Measurements from ENCODE around the gene PSMA2.

DNA sequence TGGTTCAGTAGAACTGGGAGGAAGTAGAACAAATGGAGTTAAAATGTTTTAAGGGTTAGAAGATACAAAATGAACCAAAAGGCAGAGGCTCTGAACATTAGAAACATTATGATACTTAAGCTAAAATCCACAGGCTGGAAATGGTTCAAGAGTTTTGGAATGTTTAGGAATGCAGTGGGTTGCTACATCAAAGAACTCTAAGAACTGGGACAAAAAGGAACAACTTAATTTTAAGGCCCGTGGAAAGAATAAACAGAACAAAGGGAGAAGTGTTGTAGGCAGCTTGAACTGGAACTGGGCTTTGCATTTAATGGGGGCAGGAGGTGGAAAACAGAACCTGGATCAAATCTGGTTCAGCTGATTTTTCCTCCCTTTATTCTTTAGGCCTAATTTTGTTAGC lies 16.6 kb downstream of the PSMA2 start:
- TF ChIP-seq CTCF (IDR thresholded peaks at IDR 0.05 in 2 of 3, conservative IDR thresholded peaks at IDR 0.05 in 1 of 3; ENCODE audit: borderline replicate concordance in 1 of 3, insufficient read depth in 1 of 3, low read depth in 2 of 3, low read length in 2 of 3), result no peak
- TF ChIP-seq POLR2A (IDR thresholded peaks at IDR 0.05; ENCODE audit: borderline replicate concordance, extremely low read depth, insufficient read depth, insufficient read length), result no peak
- no peak for TF ChIP-seq EGR1 (IDR thresholded peaks at IDR 0.05; ENCODE audit: low read depth)
- TF ChIP-seq POLR2AphosphoS5 (IDR thresholded peaks at IDR 0.05; ENCODE audit: low read depth, low read length), result no peak
- TF ChIP-seq SRF (IDR thresholded peaks at IDR 0.05; ENCODE audit: low read depth), result no peak
- no peak for TF ChIP-seq SP1 (IDR thresholded peaks at IDR 0.05; ENCODE audit: low read depth)
- no peak for TF ChIP-seq JUND (IDR thresholded peaks at IDR 0.05)
